Sigmoid colon (tissue), 7 donors: ENCODE measurements around the gene USP40. TPM values are rescaled to one million over a fixed set of nuclear protein-coding genes. Genes with fewer than 3 reads are reported as not detected.

Experiments
- DNase-seq: peaks from one replicate; pipeline ENCODE4 v3.0.0-alpha.2; 2019
- H3K27ac ChIP-seq, 4 donors: fragments of 200-600 bp; sonication (generic); one replicate each; pipeline ENCODE4 v1.5.1; 2016 to 2019; ENCODE audit warnings: mild to moderate bottlenecking in 1 of 4
- H3K27me3 ChIP-seq, 3 donors: fragments of 200-600 bp; sonication (generic); one replicate each; pipeline ENCODE4 v1.5.1; 2019; ENCODE audit warnings: mild to moderate bottlenecking in 1 of 3
- H3K36me3 ChIP-seq, 4 donors: fragments of 200-600 bp; sonication (generic); one replicate each; pipeline ENCODE4 v1.5.1; 2016 to 2019
- H3K4me1 ChIP-seq, 4 donors: fragments of 200-600 bp; sonication (generic); one replicate each; pipeline ENCODE4 v1.5.1; 2017 to 2019
- H3K4me3 ChIP-seq, 4 donors: fragments of 200-600 bp; sonication (generic); one replicate each; pipeline ENCODE4 v1.5.1; 2017 to 2019; ENCODE audit warnings: mild to moderate bottlenecking in 2 of 4, moderate library complexity in 1 of 4
- H3K9me3 ChIP-seq, 4 donors: fragments of 200-600 bp in 3 of 4; sonication (generic) in 3 of 4; one replicate each; pipeline versions ENCODE4 v1.5.1 to v1.6.1; 2013 to 2019
- EP300 ChIP-seq, 4 donors: sonication (generic); formaldehyde crosslinking; IDR thresholded peaks; one replicate each; pipeline ENCODE4 v1.6.1; 2017; ENCODE audit warnings: antibody characterized with exemption in 4 of 4
- POLR2A ChIP-seq, 2 donors: fragments of 450-650 bp; IDR thresholded peaks; one replicate each; pipeline ENCODE4 v1.6.1; 2016; ENCODE audit warnings: antibody characterized with exemption in 2 of 2, mild to moderate bottlenecking in 2 of 2, moderate library complexity in 2 of 2
- POLR2AphosphoS5 ChIP-seq, 4 donors: sonication (generic); formaldehyde crosslinking; IDR thresholded peaks; one replicate each; pipeline ENCODE4 v1.6.1; 2017; ENCODE audit warnings: antibody characterized with exemption in 4 of 4
- WGBS, 2 donors: extraction: QIAGEN DNeasy Blood & Tissue Kit; methylation state at CpG; one replicate each; pipeline ENCODE4 v1.1.7; 2013; 5-methylcytosine and 5-hydroxymethylcytosine counted together
- intact Hi-C: fragments of 100-400 bp; cut with DNase I; formaldehyde crosslinking; loops from one replicate; pipeline ENCODE4 v1.15.1; 2023
- polyA plus RNA-seq, 3 donors: library from polyadenylated mRNA; stranded (reverse); fragments of 200-250 nt; gene quantifications; one replicate each; pipeline ENCODE4 v1.2.3, GENCODE V29; 2013
- total RNA-seq, 4 donors: library from RNA; depleted of rRNA; stranded (reverse); fragments of >200 nt; gene quantifications; one replicate each; pipeline ENCODE4 v1.1.0, GENCODE V29; 2016
- TF ChIP-seq, protein P1 (sequence below), 4 experiments: fragments of 450-650 bp in 3 of 4; fragments of 200-600 bp in 1 of 4; IDR thresholded peaks; one replicate each; pipeline ENCODE4 v1.5.1; 2016 to 2019; ENCODE audit warnings: antibody characterized with exemption in 4 of 4, mild to moderate bottlenecking in 3 of 4, moderate library complexity in 2 of 4
- donor health status: healthy with polysubstance abuse.
- donor health status: Bipolar disorder and iron deficiency.
- donor health status: healthy.

The USP40 gene
- total and polyA plus RNA-seq, 7 donors: 9.6 to 34.5 (median 23.4) TPM

DNA sequence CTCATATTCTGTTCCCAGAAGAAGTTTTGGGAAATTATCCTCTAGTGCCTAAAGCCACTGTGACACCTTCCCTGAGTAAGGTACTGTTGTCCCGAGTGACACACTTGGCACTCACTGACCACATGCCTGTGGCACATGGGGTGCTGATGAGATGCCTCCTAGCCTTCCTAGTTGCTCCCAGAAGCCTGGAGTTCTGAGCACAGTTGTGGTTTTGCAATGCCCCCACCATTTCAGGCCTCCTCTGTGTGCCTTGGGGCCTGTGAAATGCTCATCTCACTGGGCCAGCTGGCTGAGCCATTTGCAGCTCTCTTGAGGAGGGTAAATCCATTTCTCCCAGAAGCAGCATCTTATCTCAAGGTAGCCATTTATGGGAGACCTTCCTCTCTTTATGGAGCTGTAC is 120.5 kb downstream of the USP40 start:
- 92 to 99% methylated on average over 1 of the region's 1 CpG for WGBS, 2 donors
- no peak overlapping the region for H3K27ac ChIP-seq
- no peak overlapping the region for H3K4me3 ChIP-seq
- peaks cover 20 to 80% (median 24%) of the 10 kb centered on the region in 4 donors for H3K36me3 ChIP-seq
- TF ChIP-seq POLR2A (IDR thresholded peaks at IDR 0.05): no peak
- TF ChIP-seq EP300 (IDR thresholded peaks at IDR 0.05): no peak
- TF ChIP-seq, protein P1, sequence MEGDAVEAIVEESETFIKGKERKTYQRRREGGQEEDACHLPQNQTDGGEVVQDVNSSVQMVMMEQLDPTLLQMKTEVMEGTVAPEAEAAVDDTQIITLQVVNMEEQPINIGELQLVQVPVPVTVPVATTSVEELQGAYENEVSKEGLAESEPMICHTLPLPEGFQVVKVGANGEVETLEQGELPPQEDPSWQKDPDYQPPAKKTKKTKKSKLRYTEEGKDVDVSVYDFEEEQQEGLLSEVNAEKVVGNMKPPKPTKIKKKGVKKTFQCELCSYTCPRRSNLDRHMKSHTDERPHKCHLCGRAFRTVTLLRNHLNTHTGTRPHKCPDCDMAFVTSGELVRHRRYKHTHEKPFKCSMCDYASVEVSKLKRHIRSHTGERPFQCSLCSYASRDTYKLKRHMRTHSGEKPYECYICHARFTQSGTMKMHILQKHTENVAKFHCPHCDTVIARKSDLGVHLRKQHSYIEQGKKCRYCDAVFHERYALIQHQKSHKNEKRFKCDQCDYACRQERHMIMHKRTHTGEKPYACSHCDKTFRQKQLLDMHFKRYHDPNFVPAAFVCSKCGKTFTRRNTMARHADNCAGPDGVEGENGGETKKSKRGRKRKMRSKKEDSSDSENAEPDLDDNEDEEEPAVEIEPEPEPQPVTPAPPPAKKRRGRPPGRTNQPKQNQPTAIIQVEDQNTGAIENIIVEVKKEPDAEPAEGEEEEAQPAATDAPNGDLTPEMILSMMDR (IDR thresholded peaks at IDR 0.05): no peak
- TF ChIP-seq POLR2AphosphoS5 (IDR thresholded peaks at IDR 0.05): no peak
- DNase-seq: no peak
- H3K9me3 ChIP-seq: no peaks in the 10 kb centered on the region
- H3K4me1 ChIP-seq: peaks cover 0 to 13% (median 1%) of the 10 kb centered on the region in 4 donors
- intact Hi-C loops: loop anchor here (10.0 kb wide), 1 partner anchor 841 kb away; no protein-coding TSS in a partner anchor
- H3K27me3 ChIP-seq: no peaks in the 10 kb centered on the region

DNA sequence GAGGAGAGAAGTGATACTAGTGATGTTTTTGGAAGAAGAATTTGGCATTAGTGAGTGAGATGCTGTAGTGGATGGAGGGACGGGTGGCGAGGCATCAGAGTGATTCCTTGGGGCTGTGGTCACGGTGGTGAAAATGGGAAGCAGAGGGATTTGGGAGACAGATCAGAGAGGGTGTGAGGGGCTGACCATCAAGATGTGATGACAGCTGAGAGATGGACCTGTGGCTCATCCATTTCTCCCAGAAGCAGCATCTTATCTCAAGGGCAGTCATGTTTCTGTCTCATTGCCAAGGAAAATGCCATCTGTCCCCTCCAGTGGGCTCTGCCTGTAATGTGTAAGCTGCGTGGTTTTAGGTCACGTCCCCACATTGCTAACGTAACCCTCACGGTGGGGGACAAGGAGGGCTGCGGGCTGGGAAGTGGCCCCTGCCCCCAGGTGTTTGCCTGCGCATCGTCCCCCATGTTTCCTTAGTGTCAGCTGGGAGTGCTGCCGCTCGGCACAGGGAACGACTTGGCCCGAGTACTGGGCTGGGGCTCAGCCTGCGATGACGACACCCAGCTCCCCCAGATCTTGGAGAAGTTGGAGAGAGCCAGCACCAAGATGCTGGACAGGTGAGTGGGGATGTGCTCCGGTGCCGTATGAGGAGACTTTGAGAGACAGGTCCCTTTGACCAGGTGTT is 121.3 kb downstream of the USP40 start:
- TF ChIP-seq, protein P1 (IDR thresholded peaks at IDR 0.05): no peak
- TF ChIP-seq POLR2A (IDR thresholded peaks at IDR 0.05) (no peak), EP300 (IDR thresholded peaks at IDR 0.05) (no peak), POLR2AphosphoS5 (IDR thresholded peaks at IDR 0.05) (no peak)
- H3K4me3 ChIP-seq: no peak overlapping the region
- WGBS, 2 donors: 95 to 97% methylated on average over 18 of the region's 18 CpGs
- H3K36me3 ChIP-seq: peaks cover 12 to 80% (median 18%) of the 10 kb centered on the region in 4 donors
- DNase-seq: peak; percentile 8
- intact Hi-C loops: loop anchor here (10.0 kb wide), 1 partner anchor 840 kb away; no protein-coding TSS in a partner anchor
- H3K27ac ChIP-seq: no peak overlapping the region
- no peaks in the 10 kb centered on the region for H3K9me3 ChIP-seq
- H3K4me1 ChIP-seq: peaks cover 0 to 13% (median 1%) of the 10 kb centered on the region in 4 donors
- no peaks in the 10 kb centered on the region for H3K27me3 ChIP-seq

DNA sequence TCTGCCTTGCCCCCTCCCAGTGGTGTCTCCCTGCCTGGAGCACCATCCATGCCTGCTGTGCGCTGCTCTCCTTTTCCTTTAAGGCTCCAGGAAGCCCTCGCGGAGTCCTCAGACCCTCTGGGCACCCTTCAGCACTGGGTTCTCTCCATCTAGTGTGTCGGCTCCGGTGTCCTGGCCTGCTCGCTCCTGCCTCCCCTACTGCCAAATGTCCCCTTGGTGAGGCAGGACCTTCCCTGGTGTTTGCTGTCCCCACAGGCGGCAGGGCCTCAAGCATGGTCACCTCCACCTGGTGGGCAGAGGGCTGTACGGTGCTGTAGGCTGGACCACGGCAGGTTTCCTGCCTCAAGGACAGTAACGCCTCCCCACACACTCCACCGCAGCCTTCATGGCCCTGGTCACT is 122.1 kb downstream of the USP40 start:
- H3K36me3 ChIP-seq: peaks cover 6 to 79% (median 11%) of the 10 kb centered on the region in 4 donors
- no peak overlapping the region for H3K4me3 ChIP-seq
- WGBS, 2 donors: 95% methylated on average over 11 of the region's 11 CpGs
- H3K9me3 ChIP-seq: no peaks in the 10 kb centered on the region
- H3K4me1 ChIP-seq: peaks cover 0 to 13% (median 1%) of the 10 kb centered on the region in 4 donors
- no peak overlapping the region for H3K27ac ChIP-seq
- intact Hi-C loops: loop anchor here (5.0 to 10.0 kb wide), 2 partner anchors 192 to 840 kb away; partner anchors contain the start of gene ATG16L1
- DNase-seq: peak; percentile 54
- H3K27me3 ChIP-seq: no peaks in the 10 kb centered on the region
- TF ChIP-seq, protein P1 (IDR thresholded peaks at IDR 0.05): no peak
- no peak for TF ChIP-seq POLR2AphosphoS5 (IDR thresholded peaks at IDR 0.05)
- no peak for TF ChIP-seq EP300 (IDR thresholded peaks at IDR 0.05)
- no peak for TF ChIP-seq POLR2A (IDR thresholded peaks at IDR 0.05)

DNA sequence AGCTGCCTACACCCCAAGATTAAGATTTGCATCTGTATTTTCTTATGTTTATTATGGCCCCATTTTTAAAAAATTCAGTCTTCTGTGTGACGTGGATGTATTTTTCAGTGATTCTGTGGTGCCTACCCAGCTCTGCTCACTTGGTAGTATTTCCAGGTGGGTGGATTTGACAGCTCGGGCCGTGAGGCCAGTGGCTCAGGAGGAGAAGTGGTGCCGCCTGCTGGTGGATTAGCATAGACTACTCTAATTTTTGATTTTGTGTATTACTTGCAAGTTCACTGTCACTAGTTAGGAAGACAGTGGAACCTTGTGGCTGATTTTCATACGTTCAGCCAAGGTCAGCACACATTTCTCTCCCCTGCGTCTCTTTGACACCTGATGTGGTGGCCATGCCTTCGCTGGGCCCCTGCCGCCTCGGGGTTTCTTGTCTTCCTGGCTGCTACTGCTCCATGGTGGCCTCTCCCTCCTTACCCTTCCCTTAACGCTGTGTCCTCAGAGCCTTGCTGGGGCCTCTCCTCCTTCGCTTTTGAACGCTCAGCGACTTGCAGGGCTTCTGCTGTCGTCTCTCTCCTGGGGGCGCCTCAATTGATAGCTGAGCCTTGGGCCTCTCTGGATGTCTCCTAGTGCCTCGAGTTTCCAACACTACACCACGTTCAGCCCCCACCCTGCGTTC is 122.9 kb downstream of the USP40 start:
- peak; percentile 91 for DNase-seq
- TF ChIP-seq POLR2AphosphoS5 (IDR thresholded peaks at IDR 0.05) (peak in 1 of 4 donors; percentile 29), EP300 (IDR thresholded peaks at IDR 0.05) (no peak)
- TF ChIP-seq, protein P1 (IDR thresholded peaks at IDR 0.05): peak; percentile 74 to 93 (median 80)
- Histone ChIP-seq H3K36me3 (peaks cover 6 to 79% (median 10%) of the 10 kb centered on the region in 4 donors), H3K4me1 (peaks cover 0 to 10% (median 1%) of the 10 kb centered on the region in 4 donors), H3K27me3 (no peaks in the 10 kb centered on the region), H3K4me3 (no peak overlapping the region), H3K9me3 (no peaks in the 10 kb centered on the region), H3K27ac (no peak overlapping the region)
- intact Hi-C loops: loop anchor here (1.0 to 10.0 kb wide), 3 partner anchors 89 to 839 kb away; partner anchors contain the start of genes ATG16L1 and DGKD
- WGBS, 2 donors: 58 to 61% methylated on average over 18 of the region's 18 CpGs
